Inflammatory macrophage (primary cell): ENCODE measurements around the gene CHRNG.

ENCODE experiments used
- DNase-seq, 2 donors: peaks; one replicate each; pipeline ENCODE4 v3.0.0-alpha.2; 2020 to 2022

Gene CHRNG

DNA sequence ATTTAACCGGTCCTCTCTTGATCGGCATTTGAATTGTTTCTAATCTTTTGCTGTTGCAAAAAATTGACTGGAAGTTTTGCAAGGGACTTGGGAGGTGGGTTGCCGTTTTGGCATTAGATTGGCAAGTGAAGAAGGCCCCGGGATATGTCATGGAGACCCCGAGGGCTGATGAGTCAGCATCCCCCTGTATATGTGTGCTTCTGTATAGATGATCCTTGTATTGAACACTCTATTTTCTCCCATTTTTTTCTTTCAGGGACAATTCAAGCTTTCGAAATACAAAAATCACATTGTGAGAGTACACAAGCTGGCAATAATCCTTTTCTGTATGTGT, 41.1 kb downstream of the CHRNG start:
- DNase-seq = no peak

DNA sequence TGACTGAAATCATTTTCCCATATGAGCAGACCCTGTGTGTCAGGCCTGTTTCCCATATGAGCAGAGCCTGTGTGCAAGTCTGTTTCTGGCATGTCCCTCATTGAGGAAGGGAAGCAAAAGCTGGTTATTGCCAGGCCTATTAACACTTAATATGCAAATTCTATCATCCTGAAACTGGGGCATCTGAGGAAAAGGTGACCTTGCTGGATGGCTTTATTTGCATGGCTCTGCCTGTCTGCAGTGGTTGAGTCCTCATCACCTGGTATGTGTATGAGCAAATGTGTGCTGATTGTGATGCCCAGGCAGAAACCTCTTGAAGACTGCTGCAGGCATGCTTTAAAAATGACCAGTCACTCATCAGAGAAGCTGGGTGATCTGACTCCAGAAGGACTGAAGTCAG, 42.2 kb downstream of the CHRNG start:
- no peak for DNase-seq

DNA sequence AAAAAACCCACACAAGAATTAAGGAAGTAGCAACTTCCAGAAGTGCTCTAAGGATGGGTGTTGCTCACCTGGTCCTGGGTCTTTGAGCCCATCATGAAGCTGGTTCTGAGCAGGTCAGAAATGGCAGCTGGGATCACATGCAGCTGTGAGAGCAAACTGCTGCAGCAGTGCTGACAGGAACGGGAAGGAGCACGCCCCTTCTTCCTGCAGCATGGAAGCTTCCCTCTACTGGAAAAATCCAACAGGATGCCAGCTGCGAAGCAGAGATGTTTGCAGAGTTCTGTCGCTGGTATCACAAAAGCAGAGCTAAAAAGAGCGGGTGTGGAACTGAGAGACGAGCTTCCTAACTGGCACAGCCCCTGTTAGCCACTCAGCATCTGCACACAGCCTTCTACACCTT, 44.7 kb downstream of the CHRNG start:
- DNase-seq = no peak

DNA sequence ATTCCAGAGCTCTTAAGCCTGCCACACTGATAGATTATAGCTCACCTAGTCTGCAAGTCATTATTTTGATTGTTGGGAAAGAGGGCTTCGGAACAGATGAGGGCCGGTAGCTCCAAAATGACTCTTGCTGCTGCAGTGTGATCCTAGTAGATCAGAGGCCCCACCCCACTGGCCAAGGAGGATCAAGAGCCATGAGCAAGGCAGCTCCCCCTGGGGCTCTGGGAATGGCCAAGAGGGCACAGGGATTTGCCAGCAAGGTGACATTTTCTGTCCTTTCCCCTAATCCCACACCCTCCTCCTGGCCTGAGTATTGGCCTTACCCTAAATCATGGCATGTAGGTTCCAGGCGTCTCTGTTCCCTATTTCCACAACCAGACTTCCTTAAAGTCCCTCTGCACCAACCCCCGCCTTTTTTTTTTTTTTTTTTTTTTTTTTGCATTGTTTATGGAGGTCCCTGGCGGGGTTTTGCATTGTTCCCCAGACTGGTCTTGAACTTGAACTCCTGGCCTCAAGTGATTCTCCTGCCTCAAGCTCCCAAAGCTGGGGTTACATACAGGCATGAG, 47.5 kb downstream of the CHRNG start:
- peak; percentile 41 to 42 for DNase-seq

DNA sequence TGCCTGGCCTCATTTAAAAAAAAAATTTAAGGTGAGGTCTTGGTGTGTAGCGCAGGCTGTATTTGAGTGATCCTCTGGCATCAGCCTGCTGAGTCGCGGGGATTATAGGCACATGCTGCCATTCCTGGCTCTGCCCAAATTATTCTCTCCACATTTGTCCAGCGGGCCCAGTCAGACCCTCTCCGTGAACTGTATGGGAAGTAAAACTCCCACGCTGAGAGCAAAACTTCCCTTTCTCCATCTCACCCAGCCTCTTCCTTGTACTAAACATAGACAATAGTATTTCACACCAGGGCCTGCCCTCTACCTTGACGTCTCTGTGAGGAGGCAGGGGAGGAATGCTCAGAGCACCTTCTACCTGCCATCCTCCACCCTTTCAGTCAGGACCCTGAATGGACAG, 48.0 kb downstream of the CHRNG start:
- DNase-seq = peak; percentile 77 to 86

DNA sequence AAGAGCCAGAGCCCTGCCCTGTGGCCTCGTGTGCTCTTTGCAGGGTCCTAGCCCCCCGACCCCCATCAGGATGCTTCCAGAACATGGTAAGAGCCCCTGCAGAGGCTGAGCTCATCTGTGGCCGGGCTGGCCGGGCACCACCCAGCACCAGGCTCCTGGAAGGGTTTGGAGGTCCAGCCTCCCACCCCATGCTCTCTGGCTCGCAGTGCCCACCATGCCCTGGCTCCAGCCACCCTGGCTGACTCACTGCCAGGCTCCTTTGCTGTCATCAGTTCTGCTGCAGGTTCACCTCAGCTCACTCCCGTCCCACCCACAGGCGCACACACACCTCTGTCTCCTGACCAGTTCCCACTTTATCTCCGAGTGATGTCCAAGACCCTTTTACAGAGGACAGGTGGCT, 48.5 kb downstream of the CHRNG start:
- no peak for DNase-seq

DNA sequence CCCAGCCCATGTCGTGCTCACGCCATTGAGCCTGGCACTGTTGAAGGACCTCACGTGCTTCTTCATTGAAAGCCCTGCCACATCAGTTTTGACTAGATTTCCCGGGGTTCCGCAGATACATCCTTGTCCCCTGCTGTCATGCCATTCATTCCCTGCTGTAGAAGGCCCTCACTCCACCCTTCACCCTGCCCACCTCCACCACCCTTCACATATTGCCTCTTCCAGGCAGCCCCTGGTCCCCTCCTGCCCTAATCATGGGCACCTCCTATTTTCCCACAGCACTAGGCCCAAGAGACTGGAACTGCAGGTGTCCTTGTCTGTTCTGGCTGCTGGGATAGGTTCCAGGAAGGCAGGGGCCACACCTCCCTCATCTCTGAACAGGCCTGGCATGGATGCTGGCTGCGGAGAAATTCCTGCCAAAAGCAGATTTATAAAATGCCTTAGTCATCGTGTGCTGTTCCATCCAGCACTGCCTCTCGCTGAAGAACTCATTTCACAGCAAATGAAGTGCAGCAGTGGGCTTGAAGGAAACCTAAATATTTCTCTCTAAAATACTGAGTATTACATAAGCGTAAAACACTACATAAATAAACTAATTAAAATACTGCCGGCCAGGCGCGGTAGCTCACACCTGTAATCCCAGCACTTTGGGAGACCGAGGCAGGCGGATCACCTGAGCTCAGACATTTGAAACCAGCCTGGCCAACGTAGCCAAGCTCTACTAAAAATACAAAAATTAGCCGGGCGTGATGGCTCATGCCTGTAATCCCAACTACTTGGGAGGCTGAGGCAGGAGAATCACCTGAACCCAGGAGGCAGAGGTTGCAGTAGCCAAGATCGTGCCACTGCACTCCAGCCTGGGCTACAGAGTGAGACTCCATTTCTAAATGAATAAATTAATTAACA, 49.4 kb downstream of the CHRNG start:
- DNase-seq = no peak

DNA sequence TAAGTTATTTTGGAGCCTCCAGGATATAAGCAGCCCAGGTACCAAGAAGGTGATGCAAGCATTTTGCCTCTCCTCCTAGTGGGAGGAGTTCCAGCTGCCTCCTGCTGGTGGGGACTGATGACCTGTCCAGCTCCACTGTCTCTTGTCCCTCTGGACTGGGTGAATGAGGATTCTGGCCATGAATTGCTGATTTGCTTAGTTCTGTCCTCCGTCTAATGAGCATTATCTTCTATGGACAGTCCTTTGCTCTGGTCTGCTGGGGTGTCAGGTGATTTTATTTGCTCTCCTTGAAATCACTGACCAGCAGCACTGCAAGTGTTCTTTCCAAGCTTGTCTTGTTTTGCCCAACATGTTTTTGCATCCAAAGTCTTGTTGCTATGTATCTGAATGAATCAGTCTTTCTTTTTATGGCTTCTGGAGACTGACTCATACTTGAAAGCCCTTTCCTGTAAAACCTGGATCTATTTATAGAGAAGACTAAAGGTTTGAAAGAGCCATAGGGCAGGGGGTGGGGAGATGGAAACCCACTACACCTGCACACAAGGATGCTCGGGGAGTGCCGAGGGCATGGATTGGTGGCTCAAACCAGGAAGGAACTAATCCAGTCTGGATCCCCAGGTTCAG, 53.4 kb downstream of the CHRNG start:
- DNase-seq = no peak

DNA sequence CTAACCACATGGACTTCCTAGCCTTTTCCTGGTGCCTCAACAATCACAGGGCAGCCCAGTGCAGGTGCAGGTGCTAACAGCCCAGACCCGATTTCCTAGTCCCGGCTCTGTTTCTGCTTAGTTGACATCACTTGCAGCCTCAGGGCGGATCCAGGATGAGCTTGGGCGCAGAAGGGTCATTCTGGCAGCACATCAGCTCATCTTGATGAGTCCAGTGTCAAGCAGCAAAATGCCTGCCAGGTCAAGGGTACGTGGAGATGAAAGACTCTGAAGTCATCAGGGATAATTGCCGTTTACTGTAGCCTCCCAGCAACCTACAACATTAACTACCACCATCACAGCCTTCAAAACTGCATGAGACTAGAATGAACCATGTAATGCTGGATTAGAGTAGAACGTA, 54.5 kb downstream of the CHRNG start:
- no peak for DNase-seq
